Measurements from ENCODE around the gene ORC5. TPM values are rescaled to one million over a fixed set of nuclear protein-coding genes. Genes with fewer than 3 reads are reported as not detected.
"Not testable (repeated sequence)": the region's sequence is repeated elsewhere in the genome, so short reads cannot be mapped to it uniquely, and the experiment has no call there.

The ORC5 gene
- total RNA-seq, 1 donor: 12.4 TPM

GRCh38 chr7:104196161-104196560, 11.7 kb downstream of the ORC5 start:
- DNase-seq (ENCODE audit: low read depth in 2 of 3, low spot score in 2 of 3): no peak

GRCh38 chr7:104192434-104192833, 15.4 kb downstream of the ORC5 start:
- no peak for DNase-seq (ENCODE audit: low read depth in 2 of 3, low spot score in 2 of 3)

DNA sequence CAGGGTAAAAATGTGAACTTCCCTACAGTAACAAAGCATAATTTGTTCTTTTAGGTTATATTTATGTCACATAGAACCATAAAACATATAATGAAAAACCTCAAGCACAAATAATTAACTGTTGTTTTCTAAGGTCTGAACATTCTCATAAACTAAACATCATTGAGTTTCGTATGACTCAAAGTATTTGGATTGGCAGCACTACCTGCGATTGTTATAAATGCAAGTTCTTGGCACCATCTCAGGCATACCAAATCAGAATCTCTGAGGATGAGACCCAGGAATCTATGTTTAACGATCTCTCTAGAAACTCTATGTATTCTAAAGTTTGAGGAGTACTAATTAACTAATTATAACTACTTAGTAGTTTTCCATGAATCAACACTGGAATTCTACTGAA, 22.5 kb downstream of the ORC5 start:
- no peak for DNase-seq (ENCODE audit: low read depth in 2 of 3, low spot score in 2 of 3)

DNA sequence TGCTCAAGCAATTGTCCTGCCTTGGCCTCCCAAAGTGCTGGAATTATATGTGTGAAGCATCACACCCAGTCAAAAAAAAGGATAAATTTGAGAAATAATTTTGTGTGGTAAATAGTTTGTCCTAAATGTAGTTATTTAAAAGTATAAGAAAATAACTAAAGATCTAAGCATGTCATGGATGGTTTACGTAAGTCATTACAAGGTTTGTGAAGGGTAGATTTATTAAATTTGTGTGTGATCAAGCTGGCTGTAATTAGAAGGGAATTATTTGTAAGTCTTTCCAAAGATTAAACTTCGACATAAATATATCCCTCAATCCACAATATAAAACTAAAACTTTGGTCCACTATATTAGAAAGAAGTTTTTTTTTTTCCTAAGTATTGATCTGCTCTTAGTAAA, 28.6 kb downstream of the ORC5 start:
- no peak for DNase-seq (ENCODE audit: low read depth in 2 of 3, low spot score in 2 of 3)

DNA sequence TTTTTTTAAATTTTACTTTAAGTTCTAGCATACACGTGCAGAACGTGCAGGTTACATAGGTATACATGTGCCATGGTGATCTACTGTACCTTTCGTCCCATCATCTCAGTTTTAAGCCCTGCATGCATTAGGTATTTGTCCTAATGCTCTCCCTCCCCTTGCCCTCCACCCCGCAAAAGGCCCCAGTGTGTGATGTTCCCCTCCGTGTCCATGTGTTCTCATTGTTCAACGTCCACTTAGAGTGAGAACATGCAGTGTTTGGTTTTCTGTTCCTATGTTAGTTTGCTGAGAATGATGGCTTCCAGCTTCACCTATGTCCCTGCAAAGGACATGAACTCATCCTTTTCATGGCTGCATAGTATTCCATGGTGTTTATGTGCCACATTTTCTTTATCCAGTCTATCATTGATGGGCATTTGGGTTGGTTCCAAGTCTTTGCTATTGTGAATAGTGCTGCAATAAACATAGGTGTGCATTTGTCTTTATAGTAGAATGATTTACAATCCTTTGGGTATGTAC, 30.2 kb downstream of the ORC5 start:
- DNase-seq (ENCODE audit: low read depth in 2 of 3, low spot score in 2 of 3): not testable (repeated sequence)

DNA sequence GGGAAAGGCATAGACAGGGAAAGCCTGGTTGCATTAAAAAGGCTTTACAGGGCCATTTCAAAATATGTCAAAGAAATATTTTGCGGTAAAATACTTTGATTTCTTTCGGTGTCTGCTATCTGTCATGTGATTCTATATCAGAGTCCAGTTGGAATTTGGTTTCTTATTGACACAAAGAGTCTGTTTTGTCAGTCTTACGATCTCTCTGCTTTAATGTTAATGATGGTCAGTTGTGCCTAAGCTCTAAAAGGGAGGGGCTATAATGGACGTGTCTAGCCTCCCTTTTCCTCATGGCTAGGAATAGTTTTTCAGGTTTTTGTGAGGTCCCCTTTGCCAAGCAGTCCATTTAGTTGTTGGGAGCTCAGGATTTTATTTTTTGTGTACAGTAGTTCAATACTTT, 31.5 kb downstream of the ORC5 start:
- no peak for DNase-seq (ENCODE audit: low read depth in 2 of 3, low spot score in 2 of 3)

DNA sequence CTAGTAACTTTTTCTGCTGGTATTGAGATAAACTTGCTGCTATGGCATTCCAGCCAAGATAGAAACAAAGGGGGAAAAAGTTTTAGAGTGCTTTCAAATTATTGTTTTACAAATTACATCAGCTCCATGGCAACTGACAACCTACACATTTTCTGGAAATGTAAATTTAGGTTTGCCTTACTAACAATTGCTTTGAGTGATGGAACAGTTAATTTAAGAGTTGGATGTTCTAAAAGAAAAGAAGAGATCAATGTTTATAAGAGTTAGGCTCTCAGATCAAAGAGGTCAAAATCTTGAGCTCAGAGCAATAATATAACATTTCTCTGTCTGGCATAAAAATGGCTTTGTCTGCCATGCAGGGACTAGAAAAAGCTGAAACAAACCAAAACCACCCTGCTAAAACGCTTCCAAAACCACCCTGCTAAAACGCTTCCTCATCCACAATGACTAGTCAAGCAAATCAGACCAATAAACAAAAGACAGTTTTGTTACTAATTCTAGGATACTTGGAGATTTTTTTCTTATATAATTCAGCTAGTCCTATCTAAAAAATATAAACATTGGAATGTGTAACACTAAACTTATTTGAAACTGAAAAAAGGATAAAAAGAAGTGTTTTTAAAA, 32.3 kb downstream of the ORC5 start:
- peak in 1 of 3 donors; percentile 42 for DNase-seq (ENCODE audit: low read depth in 2 of 3, low spot score in 2 of 3)

DNA sequence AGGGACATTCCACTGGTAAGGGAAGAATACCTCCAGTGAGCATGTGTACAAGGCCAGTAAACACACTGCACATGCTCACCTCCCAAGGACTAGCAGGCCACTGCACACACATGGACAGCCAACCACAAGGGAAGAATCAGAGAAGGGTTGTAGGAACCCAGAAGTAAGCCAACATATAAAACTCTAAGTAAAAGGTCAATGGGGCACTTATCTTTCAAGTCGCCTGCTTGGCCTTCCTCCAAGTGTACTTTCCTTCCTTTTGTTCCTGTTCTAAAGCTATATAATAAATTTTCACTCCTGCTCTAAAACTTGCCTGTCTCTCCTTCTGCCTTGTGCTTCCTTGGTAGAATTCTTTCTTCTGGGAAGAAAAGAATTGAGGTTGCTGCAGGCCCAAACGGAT, 33.0 kb downstream of the ORC5 start:
- DNase-seq (ENCODE audit: low read depth in 2 of 3, low spot score in 2 of 3): peak in 1 of 3 donors; percentile 36

- DNase-seq (ENCODE audit: low read depth in 2 of 3, low spot score in 2 of 3): no peak
These were observed 45.7 kb downstream of the ORC5 start for GRCh38 chr7:104162081-104162480.

GRCh38 chr7:104161244-104161643, 46.6 kb downstream of the ORC5 start:
- DNase-seq (ENCODE audit: low read depth in 2 of 3, low spot score in 2 of 3): no peak

- DNase-seq (ENCODE audit: low read depth in 2 of 3, low spot score in 2 of 3): peak in 1 of 3 donors; percentile 67
These were observed 47.4 kb downstream of the ORC5 start for GRCh38 chr7:104160375-104160774.

GRCh38 chr7:104156842-104157277, 51.0 kb downstream of the ORC5 start:
- DNase-seq (ENCODE audit: low read depth in 2 of 3, low spot score in 2 of 3): peak in 1 of 3 donors; percentile 33

- no peak for DNase-seq (ENCODE audit: low read depth in 2 of 3, low spot score in 2 of 3)
These were observed 54.5 kb downstream of the ORC5 start for GRCh38 chr7:104153287-104153686.

- DNase-seq (ENCODE audit: low read depth in 2 of 3, low spot score in 2 of 3): no peak
These were observed 55.3 kb downstream of the ORC5 start for GRCh38 chr7:104152468-104152867.

- DNase-seq (ENCODE audit: low read depth in 2 of 3, low spot score in 2 of 3): no peak
These were observed 57.3 kb downstream of the ORC5 start for GRCh38 chr7:104150470-104150869.

DNA sequence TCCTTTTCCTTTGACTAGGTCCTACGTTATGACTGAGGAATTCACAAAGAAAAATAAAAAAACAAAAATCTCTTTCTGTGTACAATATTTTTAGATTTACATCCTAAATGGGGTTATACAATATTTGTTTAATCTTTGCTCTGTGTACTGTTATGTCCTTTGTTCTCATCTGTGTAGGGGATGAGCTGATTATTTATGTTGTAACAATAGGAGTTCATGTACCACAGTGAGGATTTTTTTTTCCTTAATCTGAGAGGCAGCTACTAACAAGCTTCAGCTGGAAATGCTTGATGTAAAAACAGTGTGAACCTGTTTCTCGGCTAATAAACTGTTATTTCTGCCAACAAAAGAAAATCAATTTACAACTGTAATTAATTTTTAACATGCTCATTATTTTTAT, 58.0 kb downstream of the ORC5 start:
- no peak for DNase-seq (ENCODE audit: low read depth in 2 of 3, low spot score in 2 of 3)

GRCh38 chr7:104142147-104142546, 65.7 kb downstream of the ORC5 start:
- no peak for DNase-seq (ENCODE audit: low read depth in 2 of 3, low spot score in 2 of 3)

DNA sequence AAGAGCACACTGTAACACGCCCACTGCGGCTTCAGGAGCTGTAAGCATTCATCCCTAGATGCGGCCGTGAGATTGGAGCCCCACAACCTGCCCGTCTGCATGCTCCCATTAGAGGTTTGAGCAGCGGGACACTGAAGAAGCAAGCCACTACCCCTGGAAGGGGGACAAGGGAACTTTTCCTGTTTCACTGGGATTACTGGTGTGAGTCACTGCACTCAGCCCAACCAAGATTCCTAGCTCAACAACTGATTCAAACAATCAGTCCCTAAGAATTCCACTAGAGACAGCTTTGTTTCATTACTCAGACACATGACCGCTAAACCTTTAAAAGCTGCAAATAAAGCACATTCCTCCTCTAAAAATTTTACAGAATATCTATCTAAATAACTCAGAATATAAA, 69.8 kb downstream of the ORC5 start:
- no peak for DNase-seq (ENCODE audit: low read depth in 2 of 3, low spot score in 2 of 3)

- DNase-seq (ENCODE audit: low read depth in 2 of 3, low spot score in 2 of 3): no peak
These were observed 70.3 kb downstream of the ORC5 start for GRCh38 chr7:104137511-104137910.

- DNase-seq (ENCODE audit: low read depth in 2 of 3, low spot score in 2 of 3): no peak
These were observed 70.8 kb downstream of the ORC5 start for GRCh38 chr7:104136981-104137380.

GRCh38 chr7:104136561-104136960, 71.3 kb downstream of the ORC5 start:
- no peak for DNase-seq (ENCODE audit: low read depth in 2 of 3, low spot score in 2 of 3)

- DNase-seq (ENCODE audit: low read depth in 2 of 3, low spot score in 2 of 3): no peak
These were observed 71.9 kb downstream of the ORC5 start for GRCh38 chr7:104135760-104136558.

Data from hematopoietic multipotent progenitor cell (in vitro differentiated cells).